Hepatocyte (in vitro differentiated cells): ENCODE data around the gene MTA2. TPM values are rescaled to one million over a fixed set of nuclear protein-coding genes. Genes with fewer than 3 reads are reported as not detected.

Experiments used
- DNase-seq: peaks from one replicate; pipeline ENCODE4 v3.0.0-alpha.2; 2016; ENCODE audit warnings: low spot score
- H2AFZ ChIP-seq: fragments of 200-600 bp; sonication (generic); 2 replicates; pipeline ENCODE4 v1.6.0; 2016; ENCODE audit warnings: antibody characterized with exemption, mild to moderate bottlenecking
- H3K27ac ChIP-seq: fragments of 200-600 bp; sonication (generic); 2 replicates; pipeline ENCODE4 v1.5.1; 2016; ENCODE audit warnings: mild to moderate bottlenecking
- H3K27me3 ChIP-seq: fragments of 200-600 bp; sonication (generic); 2 replicates; pipeline ENCODE4 v1.6.1; 2016
- H3K36me3 ChIP-seq: fragments of 200-600 bp; sonication (generic); replicated peaks from 2 replicates; pipeline ENCODE4 v1.5.1; 2016; ENCODE audit warnings: low read depth; ENCODE audit not compliant: insufficient read depth
- H3K4me1 ChIP-seq: fragments of 200-600 bp; sonication (generic); 2 replicates; pipeline ENCODE4 v1.5.1; 2016; ENCODE audit warnings: mild to moderate bottlenecking, moderate library complexity; ENCODE audit not compliant: insufficient read depth
- H3K4me2 ChIP-seq: fragments of 200-600 bp; sonication (generic); 2 replicates; pipeline ENCODE4 v1.6.0; 2016
- H3K4me3 ChIP-seq: fragments of 200-600 bp; sonication (generic); 2 replicates; pipeline ENCODE4 v1.5.1; 2016; ENCODE audit warnings: mild to moderate bottlenecking
- H3K79me2 ChIP-seq: fragments of 200-600 bp; sonication (generic); 2 replicates; pipeline ENCODE4 v1.6.0; 2017; ENCODE audit warnings: mild to moderate bottlenecking
- H3K9me2 ChIP-seq: fragments of 200-600 bp; sonication (generic); replicated peaks from 2 replicates; pipeline ENCODE4 v1.6.0; 2017; ENCODE audit warnings: mild to moderate bottlenecking; ENCODE audit not compliant: insufficient read depth
- H3K9me3 ChIP-seq: fragments of 200-600 bp; sonication (generic); 2 replicates; pipeline ENCODE4 v1.5.1; 2016; ENCODE audit warnings: low read depth, mild to moderate bottlenecking
- H4K20me1 ChIP-seq: fragments of 200-600 bp; sonication (generic); 2 replicates; pipeline ENCODE4 v1.6.0; 2016; ENCODE audit warnings: mild to moderate bottlenecking; ENCODE audit not compliant: insufficient read depth, poor library complexity, severe bottlenecking
- CTCF ChIP-seq: fragments of 200-600 bp; sonication (generic); IDR thresholded peaks from 2 replicates; pipeline ENCODE4 v1.5.1; 2016; ENCODE audit warnings: antibody characterized with exemption, mild to moderate bottlenecking; ENCODE audit not compliant: poor library complexity
- EZH2 ChIP-seq: fragments of 200-600 bp; sonication (generic); IDR thresholded peaks from 2 replicates; pipeline ENCODE4 v1.6.1; 2016; ENCODE audit warnings: antibody characterized with exemption, mild to moderate bottlenecking, borderline replicate concordance
- EZH2phosphoT487 ChIP-seq: fragments of 200-600 bp; sonication (generic); IDR thresholded peaks from one replicate; pipeline ENCODE4 v1.6.1; 2018; ENCODE audit warnings: antibody characterized with exemption, mild to moderate bottlenecking, low read depth, moderate library complexity; ENCODE audit not compliant: unreplicated experiment, severe bottlenecking
- WGBS: methylation state at CpG from one replicate; pipeline ENCODE4 v1.1.6; 2016; ENCODE audit warnings: low lambda C conversion rate; ENCODE audit errors: missing lambda C conversion rate; 5-methylcytosine and 5-hydroxymethylcytosine counted together
- polyA plus RNA-seq: library from polyadenylated mRNA; unstranded; fragments of >200 nt; fragmentation: Nextera tagmentation; extraction: Ambion mirVana; gene quantifications from 2 replicates; pipeline ENCODE4 v1.2.1, GENCODE V29; 2016
- total RNA-seq: library from RNA; depleted of rRNA; stranded (reverse); fragments of >200 nt; gene quantifications from 2 replicates; pipeline ENCODE4 v1.2.3, GENCODE V29; 2014

The MTA2 gene
- total and polyA plus RNA-seq, 2 experiments from 2014 or later = 25.6 to 53.1 TPM

- peak overlapping the region; percentile 64 for H2AFZ ChIP-seq
- WGBS = 9% methylated on average over 63 of the region's 96 CpGs
Measured at GRCh38 chr11:62602141-62603071, 741 bp upstream of the MTA2 start.

GRCh38 chr11:62601122-62601371 is 618 bp downstream of the MTA2 start:
- Histone ChIP-seq H3K27me3 (no peaks in the 10 kb centered on the region), H3K4me1 (peaks cover 20% of the 10 kb centered on the region), H3K9me3 (no peaks in the 10 kb centered on the region), H2AFZ (peak overlapping the region; percentile 53), H3K4me2 (peak overlapping the region; percentile 84), H3K36me3 (no peaks in the 10 kb centered on the region), H3K27ac (peak overlapping the region; percentile 92), H3K79me2 (peaks cover 39% of the 10 kb centered on the region), H3K4me3 (peak overlapping the region; percentile 39), H3K9me2 (no peaks in the 10 kb centered on the region), H4K20me1 (peaks cover 16% of the 10 kb centered on the region)
- no peak for DNase-seq
- 0% methylated on average over 7 of the region's 30 CpGs for WGBS
- TF ChIP-seq EZH2phosphoT487 (no peak), CTCF (no peak), EZH2 (no peak)

More at GRCh38 chr11:62602141-62603071, 741 bp upstream of the MTA2 start:
- Histone ChIP-seq H3K27ac (peak overlapping the region; percentile 81), H3K9me2 (no peaks in the 10 kb centered on the region), H3K9me3 (no peaks in the 10 kb centered on the region), H3K4me3 (peak overlapping the region; percentile 18), H3K27me3 (no peaks in the 10 kb centered on the region), H4K20me1 (peaks cover 16% of the 10 kb centered on the region), H3K36me3 (no peaks in the 10 kb centered on the region), H3K4me2 (peak overlapping the region; percentile 85), H3K79me2 (peaks cover 37% of the 10 kb centered on the region), H3K4me1 (peaks cover 20% of the 10 kb centered on the region)
- DNase-seq = peak; percentile 68
- TF ChIP-seq EZH2phosphoT487 (no peak), CTCF (peak; percentile 9)

- peaks cover 20% of the 10 kb centered on the region for H3K4me1 ChIP-seq
- TF ChIP-seq EZH2 = no peak
- TF ChIP-seq CTCF = no peak
- TF ChIP-seq EZH2phosphoT487 = no peak
Measured at GRCh38 chr11:62600367-62601121, 1.1 kb downstream of the MTA2 start.

More at GRCh38 chr11:62600367-62601121, 1.1 kb downstream of the MTA2 start:
- peaks cover 16% of the 10 kb centered on the region for H4K20me1 ChIP-seq
- peak overlapping the region; percentile 53 for H2AFZ ChIP-seq
- 3% methylated on average over 26 of the region's 26 CpGs for WGBS
- no peak for DNase-seq
- H3K9me3 ChIP-seq = no peaks in the 10 kb centered on the region
- no peaks in the 10 kb centered on the region for H3K36me3 ChIP-seq
- peak overlapping the region; percentile 92 for H3K27ac ChIP-seq
- H3K9me2 ChIP-seq = no peaks in the 10 kb centered on the region
- peak overlapping the region; percentile 84 for H3K4me2 ChIP-seq
- no peaks in the 10 kb centered on the region for H3K27me3 ChIP-seq
- peaks cover 39% of the 10 kb centered on the region for H3K79me2 ChIP-seq
- peak overlapping the region; percentile 39 for H3K4me3 ChIP-seq
